ENCODE measurements around the gene NKD1. TPM values are rescaled to one million over a fixed set of nuclear protein-coding genes. Genes with fewer than 3 reads are reported as not detected.
A peak's percentile ranks its signal among the peaks of the same experiment; 100 is the strongest.

Gene NKD1
- total and polyA plus RNA-seq, 2 of the 8 experiments (the other 6 are each of a cell fraction or from before 2014, with no cell fraction given), result 0.70 to 4.5 TPM

GRCh38 chr16:50505714-50506542, 42.3 kb upstream of the NKD1 start:
- no peak overlapping the region for H4K5ac ChIP-seq (ENCODE audit: insufficient read length, low read depth, low read length)
- H3K4ac ChIP-seq (replicated peaks; ENCODE audit: insufficient read length, low read depth, low read length), result no peak overlapping the region
- POLR2A ChIA-PET (ENCODE audit: partially characterized antibody), result interaction anchor here (0.8 kb wide), 1 partner anchor 50 kb away, joined by 3 read pairs; no protein-coding TSS in a partner anchor
- no peaks in the 10 kb centered on the region for H3K79me2 ChIP-seq (ENCODE audit: control insufficient read depth in 1 of 2, insufficient read depth in 2 of 2, low read length in 2 of 2)
- no peak overlapping the region for H3K4me2 ChIP-seq (ENCODE audit: insufficient read depth in 1 of 2, low read depth in 2 of 2, low read length in 2 of 2)
- no peak for TF ChIP-seq CTBP2 (IDR thresholded peaks at IDR 0.05; ENCODE audit: borderline replicate concordance, insufficient read depth, insufficient read length, low read length)
- peak; percentile 60; the same call in 1 of the 2 replicates for TF ChIP-seq E2F6 (IDR thresholded peaks at IDR 0.05)
- TF ChIP-seq JUND (IDR thresholded peaks at IDR 0.05; ENCODE audit: low read length), result no peak
- no peak for TF ChIP-seq SP4 (IDR thresholded peaks at IDR 0.05; ENCODE audit: low read length)
- H3K9me3 ChIP-seq (ENCODE audit: insufficient read depth in 2 of 2, low read depth in 1 of 2, low read length in 1 of 2), result no peaks in the 10 kb centered on the region
- H4K20me1 ChIP-seq (replicated peaks in 1 of 2; ENCODE audit: control insufficient read depth in 1 of 2, insufficient read depth in 2 of 2, low read length in 2 of 2), result no peaks in the 10 kb centered on the region
- H3K23ac ChIP-seq (ENCODE audit: insufficient read length), result no peak overlapping the region
- H2BK5ac ChIP-seq (ENCODE audit: low read depth, low read length), result no peak overlapping the region
- no peak overlapping the region for H2BK20ac ChIP-seq (ENCODE audit: low read length)
- H3K4me3 ChIP-seq (ENCODE audit: extremely low read depth in 1 of 4, insufficient read depth in 2 of 4, low read depth in 3 of 4, low read length in 4 of 4), result no peak overlapping the region
- no peaks in the 10 kb centered on the region for H3K27me3 ChIP-seq (replicated peaks in 1 of 4; ENCODE audit: control insufficient read depth in 3 of 4, extremely low read depth in 1 of 4, insufficient read depth in 3 of 4, low read length in 3 of 4)
- H2AFZ ChIP-seq (ENCODE audit: low read length), result peak overlapping the region; percentile 56; the same call in 1 of the 2 replicates
- H2BK120ac ChIP-seq (replicated peaks; ENCODE audit: low read depth, low read length), result no peak overlapping the region
- peaks cover 0 to 6% (median 1%) of the 10 kb centered on the region in 4 experiments; a peak in 5 of 7 replicates for H3K4me1 ChIP-seq (replicated peaks in 1 of 4; ENCODE audit: control insufficient read depth in 3 of 4, insufficient read depth in 4 of 4, low read length in 3 of 4)
- FAIRE-seq (peak; percentile 50), DNase-seq (ENCODE audit: low read depth in 1 of 2, low spot score in 2 of 2) (no peak)
- peak overlapping the region; percentile 95 for H3K18ac ChIP-seq (ENCODE audit: extremely low read depth, low read length)
- 81% methylated on average over 13 of the region's 13 CpGs; no CpG with 5 or more reads in 1 of the 2 experiments for WGBS, 2 experiments (ENCODE audit: extremely low coverage in 1 of 2, insufficient coverage in 1 of 2, insufficient read length in 1 of 2, insufficient replicate concordance in 2 of 2, low coverage in 1 of 2, low lambda C conversion rate in 2 of 2, missing lambda C conversion rate in 1 of 2)
- H3K9ac ChIP-seq (replicated peaks in 1 of 4; ENCODE audit: extremely low read depth in 1 of 4, low read depth in 3 of 4, low read length in 3 of 4), result no peak overlapping the region
- H3K27ac ChIP-seq (ENCODE audit: low read depth, low read length), result no peak overlapping the region
- 0 out of 2 replicates have a peak overlapping the region, but pooled peaks have one; percentile 21 for H2BK15ac ChIP-seq (ENCODE audit: low read length)
- H4K91ac ChIP-seq (replicated peaks; ENCODE audit: insufficient read length, low read length), result peak overlapping the region; percentile 29
- H2BK12ac ChIP-seq (ENCODE audit: low read depth, low read length), result no peak overlapping the region
- H3K36me3 ChIP-seq (ENCODE audit: control insufficient read depth in 2 of 4, insufficient read depth in 4 of 4, low read length in 3 of 4), result no peaks in the 10 kb centered on the region
- no peaks in the 10 kb centered on the region for H3K23me2 ChIP-seq (ENCODE audit: low read depth, low read length)
- H2AK5ac ChIP-seq (ENCODE audit: low read depth, low read length), result no peak overlapping the region
- H4K8ac ChIP-seq (ENCODE audit: extremely low read depth, insufficient read depth, low read length), result no peak overlapping the region
- no peak overlapping the region for H3K14ac ChIP-seq (ENCODE audit: insufficient read length)
- H3K56ac ChIP-seq (replicated peaks; ENCODE audit: insufficient read length, low read depth, low read length), result no peak overlapping the region
- no peaks in the 10 kb centered on the region for H3K79me1 ChIP-seq (ENCODE audit: low read depth, low read length)
- CTCF ChIA-PET (ENCODE audit: partially characterized antibody), result interaction anchor here (0.8 to 3.7 kb wide), 15 partner anchors 9 to 166 kb away, joined by 3 to 23 read pairs (median 4); no protein-coding TSS in a partner anchor

All from H1 (cell line).